ENCODE results near the gene RPP40. TPM values are rescaled to one million over a fixed set of nuclear protein-coding genes. Genes with fewer than 3 reads are reported as not detected.

RPP40 gene
- total RNA-seq, 1 donor from 2014 or later: 2.4 TPM

GRCh38 chr6:4973982-4974745 lies 29.7 kb downstream of the RPP40 start:
- DNase-seq: peak; percentile 40
- peak; percentile 64 for ATAC-seq
- intact Hi-C loops (cut with micrococcal nuclease): no loop called here

GRCh38 chr6:4973415-4973814 lies 30.4 kb downstream of the RPP40 start:
- DNase-seq (no peak), ATAC-seq (no peak)
- intact Hi-C loops (cut with micrococcal nuclease): no loop called here

- DNase-seq (no peak), ATAC-seq (no peak)
- intact Hi-C loops (cut with micrococcal nuclease): no loop called here
Measured at GRCh38 chr6:4972438-4972837, 31.4 kb downstream of the RPP40 start.

GRCh38 chr6:4971851-4972250 lies 32.0 kb downstream of the RPP40 start:
- intact Hi-C loops (cut with micrococcal nuclease): no loop called here
- DNase-seq (no peak), ATAC-seq (no peak)

DNA sequence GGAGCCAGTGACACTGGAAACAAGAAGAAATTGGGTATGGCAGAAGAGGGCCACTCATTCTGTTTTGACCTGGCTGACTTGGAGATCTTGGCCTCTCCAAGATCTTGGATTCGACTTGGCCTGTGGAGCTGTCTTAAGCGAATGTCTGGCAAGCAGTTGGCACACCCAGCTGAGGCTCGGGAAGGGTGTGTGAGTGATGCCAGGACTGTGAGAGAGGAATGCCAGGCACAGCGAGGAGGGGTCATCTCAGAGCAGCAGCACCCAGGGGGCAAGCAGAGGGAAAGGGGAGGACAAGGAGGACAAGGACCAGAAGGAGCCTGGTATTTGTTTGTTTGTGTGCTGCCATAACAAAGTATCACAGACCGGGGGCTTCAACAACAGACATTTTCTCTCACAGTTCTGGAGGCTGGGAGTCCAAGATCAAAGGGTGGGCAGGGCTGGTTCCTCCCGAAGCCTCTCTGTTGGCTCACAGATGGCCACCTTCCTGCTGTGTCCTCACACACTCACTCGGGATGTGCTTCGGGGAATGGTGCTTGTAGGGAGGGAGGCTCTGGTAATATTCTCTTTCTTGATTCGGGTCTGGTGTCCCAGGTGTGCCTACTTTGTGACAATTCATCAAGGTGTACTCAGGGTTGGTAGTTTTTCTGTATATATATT lies 33.0 kb downstream of the RPP40 start:
- no peak for DNase-seq
- intact Hi-C loops (cut with micrococcal nuclease): no loop called here
- ATAC-seq: no peak

- intact Hi-C loops (cut with micrococcal nuclease): no loop called here
- ATAC-seq: no peak
- no peak for DNase-seq
Measured at GRCh38 chr6:4969609-4970285, 34.1 kb downstream of the RPP40 start.

DNA sequence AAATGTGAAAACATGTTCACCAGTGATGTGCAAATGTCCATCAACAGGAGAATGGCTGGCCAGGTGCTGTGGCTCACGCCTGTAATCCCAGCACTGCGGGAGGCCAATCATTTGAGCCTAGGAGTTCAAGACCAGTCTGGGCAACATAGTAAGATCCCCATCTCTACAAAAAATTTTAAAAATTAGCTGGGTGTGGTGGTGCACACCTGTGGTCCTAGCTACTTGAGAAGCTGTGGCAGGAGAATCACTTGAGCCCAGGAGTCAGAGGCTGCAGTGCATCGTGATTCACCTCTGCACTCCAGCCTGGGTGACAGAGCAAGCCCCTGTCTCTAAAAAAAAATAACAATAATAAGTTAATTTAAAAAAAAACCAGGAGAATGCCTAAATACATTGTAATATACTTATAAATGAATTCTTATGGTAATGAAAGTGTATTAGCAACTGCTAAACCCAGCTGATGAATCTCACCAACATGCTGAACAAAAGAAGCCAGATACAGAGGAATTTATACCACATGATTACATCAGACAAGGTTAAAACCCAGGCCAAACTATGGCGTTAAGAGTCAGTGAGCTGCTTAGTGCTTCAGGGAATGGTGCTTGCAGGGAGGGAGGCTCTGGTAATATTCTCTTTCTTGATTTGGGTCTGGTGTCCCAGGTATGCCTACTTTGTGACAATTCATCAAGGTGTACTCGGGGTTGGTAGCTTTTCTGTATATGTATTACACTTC lies 36.4 kb downstream of the RPP40 start:
- ATAC-seq (no peak), DNase-seq (no peak)
- intact Hi-C loops (cut with micrococcal nuclease): no loop called here

GRCh38 chr6:4965562-4966389 lies 38.1 kb downstream of the RPP40 start:
- intact Hi-C loops (cut with micrococcal nuclease): no loop called here
- DNase-seq: no peak
- ATAC-seq: no peak

- intact Hi-C loops (cut with micrococcal nuclease): no loop called here
- no peak for ATAC-seq
- DNase-seq: no peak
Measured at GRCh38 chr6:4964675-4965561, 38.9 kb downstream of the RPP40 start.

DNA sequence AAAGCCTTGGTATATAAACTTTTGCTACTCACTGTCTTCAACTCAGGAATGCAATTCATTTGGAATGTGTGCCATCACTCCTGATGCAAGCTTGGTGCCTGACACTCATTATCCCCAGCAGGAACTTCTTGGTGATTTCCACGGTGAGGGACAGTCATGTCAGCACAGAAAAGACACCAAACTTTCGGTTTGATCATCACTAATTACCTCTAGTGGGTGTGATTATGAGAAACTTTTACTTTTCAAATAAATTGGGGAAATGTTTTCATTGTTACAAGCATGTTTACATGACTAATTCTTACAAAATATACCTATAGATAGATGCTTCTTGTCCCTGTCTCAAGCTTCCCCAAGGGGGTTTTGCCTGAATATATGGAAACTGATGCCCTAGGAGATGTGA lies 40.9 kb downstream of the RPP40 start:
- no peak for ATAC-seq
- intact Hi-C loops (cut with micrococcal nuclease): no loop called here
- DNase-seq: no peak

GRCh38 chr6:4961322-4962168 lies 42.3 kb downstream of the RPP40 start:
- intact Hi-C loops (cut with micrococcal nuclease): no loop called here
- DNase-seq: no peak
- ATAC-seq: no peak

DNA sequence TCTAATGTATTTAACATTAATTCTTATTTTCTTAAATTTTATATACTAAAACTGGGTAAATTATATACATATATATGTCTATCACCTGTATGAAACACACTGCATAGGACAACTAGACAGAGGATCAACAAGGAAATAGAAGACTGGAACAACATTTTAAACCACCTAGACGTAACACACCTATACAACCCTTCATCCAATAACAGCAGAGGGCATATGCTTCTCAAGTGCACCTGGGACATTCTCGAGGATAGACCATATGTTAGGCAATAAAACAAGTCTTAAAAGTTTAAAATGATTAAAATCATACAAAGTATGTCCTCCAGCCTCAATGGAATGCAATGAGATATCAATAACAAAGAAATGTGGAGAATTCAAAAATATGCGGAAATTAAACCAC lies 45.2 kb downstream of the RPP40 start:
- DNase-seq: no peak
- intact Hi-C loops (cut with micrococcal nuclease): no loop called here
- ATAC-seq: no peak

GRCh38 chr6:4957521-4958231 lies 46.2 kb downstream of the RPP40 start:
- ATAC-seq (peak; percentile 63), DNase-seq (no peak)
- intact Hi-C loops (cut with micrococcal nuclease): no loop called here

DNA sequence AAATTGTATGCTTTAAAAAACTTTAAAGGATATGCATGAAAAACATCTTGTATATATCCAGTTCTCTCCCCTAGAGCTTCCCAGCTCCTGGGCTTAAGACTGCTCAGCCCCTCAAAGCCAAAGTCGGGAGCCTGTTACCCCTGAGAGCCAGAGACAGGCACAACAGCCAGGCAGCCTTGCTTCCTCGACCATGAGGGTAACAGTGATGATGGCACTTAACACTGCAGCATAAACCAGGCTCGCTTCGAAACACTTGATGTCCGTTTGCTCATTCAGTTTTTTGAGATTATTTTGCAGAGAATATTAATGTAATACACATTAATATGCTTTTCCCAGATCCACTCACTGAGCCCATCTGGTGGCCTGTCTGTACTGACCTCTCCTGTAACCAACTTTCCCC lies 47.2 kb downstream of the RPP40 start:
- DNase-seq: no peak
- no peak for ATAC-seq
- intact Hi-C loops (cut with micrococcal nuclease): no loop called here

- no peak for ATAC-seq
- intact Hi-C loops (cut with micrococcal nuclease): no loop called here
Measured at GRCh38 chr6:4953440-4953839, 50.4 kb downstream of the RPP40 start.

DNA sequence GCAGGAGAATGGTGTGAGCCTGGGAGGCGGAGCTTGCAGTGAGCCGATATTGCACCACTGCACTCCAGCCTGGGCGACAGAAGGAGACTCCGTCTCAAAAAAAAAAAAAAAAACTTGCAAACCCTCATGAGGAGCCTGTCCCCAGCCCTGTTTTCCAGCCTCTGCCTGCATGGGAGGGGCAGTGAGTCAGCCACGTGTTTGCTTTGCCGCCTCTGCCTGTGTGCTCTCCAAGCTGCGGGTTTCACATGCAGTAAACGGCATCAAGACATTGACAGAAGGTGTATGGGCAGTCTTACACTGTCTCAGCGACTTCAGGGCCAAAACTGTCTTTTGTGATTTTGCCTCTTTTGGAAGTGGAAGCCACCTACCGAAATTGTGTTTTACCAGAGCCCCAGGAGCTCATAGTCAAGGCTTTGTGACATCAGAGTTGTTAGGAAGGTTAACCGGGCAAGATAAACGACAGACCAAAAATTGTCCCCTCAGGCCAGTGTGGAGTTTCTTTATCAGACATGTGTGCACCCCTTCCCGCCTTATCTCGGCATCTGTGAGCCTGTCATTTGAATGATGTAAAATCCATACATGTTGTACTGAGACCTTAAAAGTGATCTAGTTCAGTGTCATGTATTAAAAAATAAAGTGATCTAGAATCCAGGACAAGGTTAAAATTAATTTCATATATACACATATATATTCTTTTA lies 52.9 kb downstream of the RPP40 start:
- DNase-seq: no peak
- no peak for ATAC-seq
- intact Hi-C loops (cut with micrococcal nuclease): no loop called here

More at GRCh38 chr6:4953440-4953839, 50.4 kb downstream of the RPP40 start:
- DNase-seq: no peak

Data from left ventricle myocardium superior (tissue), 1 donor.